OCI-LY3 (cell line): ENCODE measurements around the gene SARDH.

Experiments used
- CTCF ChIP-seq: fragments of 200-600, 300-600 bp; sonication (generic); IDR thresholded peaks from 2 replicates; pipeline ENCODE4 v1.5.1; 2014; ENCODE audit warnings: antibody characterized with exemption, low read length, low read depth
- EZH2phosphoT487 ChIP-seq: fragments of 200-600 bp; shearing (Covaris generic); IDR thresholded peaks from 2 replicates; pipeline ENCODE4 v1.6.1; 2018; ENCODE audit warnings: antibody characterized with exemption, mixed run types, low read depth

- TF ChIP-seq CTCF (no peak), EZH2phosphoT487 (no peak)
These were observed 50.0 kb downstream of the SARDH start for GRCh38 chr9:133687856-133688761.
